Activated CD4-positive, alpha-beta T cell treated with anti-CD3 and anti-CD28 coated beads for 48 hours (primary cell): Measurements from ENCODE around the gene CNTNAP2.
"Not testable (repeated sequence)": the region's sequence is repeated elsewhere in the genome, so short reads cannot be mapped to it uniquely, and the experiment has no call there.

Source experiments
- DNase-seq: peaks from one replicate; pipeline ENCODE4 v3.0.0-alpha.2; 2020

CNTNAP2 gene

DNA sequence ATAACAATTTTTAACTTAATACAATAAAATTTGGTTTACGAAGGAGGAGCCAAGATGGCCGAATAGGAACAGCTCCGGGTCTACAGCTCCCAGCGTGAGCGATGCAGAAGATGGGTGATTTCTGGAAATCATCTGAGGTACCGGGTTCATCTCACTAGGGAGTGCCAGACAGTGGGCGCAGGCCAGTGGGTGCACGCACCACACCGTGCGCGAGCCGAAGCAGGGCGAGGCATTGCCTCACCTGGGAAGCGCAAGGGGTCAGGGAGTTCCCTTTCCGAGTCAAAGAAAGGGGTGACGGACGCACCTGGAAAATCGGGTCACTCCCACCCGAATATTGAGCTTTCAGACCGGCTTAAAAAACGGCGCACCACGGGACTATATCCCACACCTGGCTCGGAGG lies 789.1 kb downstream of the CNTNAP2 start:
- DNase-seq = not testable (repeated sequence)

DNA sequence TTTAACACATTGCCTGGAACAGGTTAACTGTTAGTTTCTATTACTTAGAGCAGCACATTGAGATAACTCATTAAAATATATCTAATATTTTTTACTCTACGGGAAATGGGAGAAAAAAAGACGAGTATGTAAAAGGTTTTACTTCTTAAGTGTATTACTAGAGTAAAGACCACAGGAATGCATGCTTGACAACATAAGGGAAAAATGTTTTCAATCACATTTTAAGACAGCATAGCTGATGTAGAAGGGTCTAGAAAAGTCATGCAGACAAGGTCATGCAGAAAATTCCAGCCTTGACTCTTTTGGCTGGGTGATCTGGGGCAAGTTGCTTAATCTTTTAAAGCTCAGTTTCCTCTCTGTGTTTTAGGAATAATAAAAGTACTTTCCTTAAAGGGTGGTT lies 806.2 kb downstream of the CNTNAP2 start:
- no peak for DNase-seq

GRCh38 chr7:146926841-146927240 lies 810.2 kb downstream of the CNTNAP2 start:
- no peak for DNase-seq

GRCh38 chr7:146937836-146938235 lies 821.2 kb downstream of the CNTNAP2 start:
- no peak for DNase-seq

GRCh38 chr7:146943483-146943882 lies 826.9 kb downstream of the CNTNAP2 start:
- DNase-seq = no peak

GRCh38 chr7:146948703-146949102 lies 832.1 kb downstream of the CNTNAP2 start:
- no peak for DNase-seq

DNA sequence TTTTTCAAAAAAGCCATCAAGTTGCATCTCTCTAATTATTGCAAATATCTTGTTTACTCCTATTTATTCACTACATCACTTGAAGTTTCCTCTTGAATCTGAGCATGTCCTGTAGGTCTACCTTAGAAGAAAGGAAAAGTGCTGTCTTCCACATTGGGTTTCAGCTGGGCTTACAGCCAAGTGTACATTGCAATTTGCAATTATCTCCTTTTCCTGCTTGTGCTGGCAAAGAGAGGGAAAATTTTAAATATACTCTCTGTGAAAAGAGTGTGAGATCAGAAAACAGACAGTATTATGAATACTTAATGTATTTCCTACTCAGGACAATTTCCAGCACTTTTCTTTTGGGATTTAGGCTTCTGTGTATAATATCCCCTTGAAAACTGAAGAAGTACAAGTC lies 839.7 kb downstream of the CNTNAP2 start:
- DNase-seq = no peak

GRCh38 chr7:146956853-146957252 lies 840.3 kb downstream of the CNTNAP2 start:
- no peak for DNase-seq

GRCh38 chr7:146960773-146961391 lies 844.3 kb downstream of the CNTNAP2 start:
- no peak for DNase-seq

DNA sequence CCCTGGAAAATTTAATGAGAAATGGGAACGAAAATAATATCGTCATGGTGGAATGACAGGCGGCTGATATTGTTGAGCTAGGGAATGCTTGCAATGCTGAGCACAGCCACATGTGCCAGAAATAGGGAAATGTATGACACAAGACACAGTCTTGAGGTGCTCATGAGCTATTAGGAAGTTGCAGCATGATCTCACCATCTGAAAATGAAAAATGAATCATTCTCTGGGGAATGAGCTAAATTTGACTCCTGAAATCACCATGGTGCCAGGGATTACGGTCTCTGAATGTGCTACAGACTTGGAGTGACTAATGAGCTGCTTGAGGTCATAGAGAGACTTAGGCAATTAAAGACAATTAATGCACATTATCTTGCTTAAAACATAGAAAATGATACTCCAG lies 845.0 kb downstream of the CNTNAP2 start:
- no peak for DNase-seq

GRCh38 chr7:146966274-146966673 lies 849.7 kb downstream of the CNTNAP2 start:
- DNase-seq = no peak

GRCh38 chr7:146982482-146982881 lies 865.9 kb downstream of the CNTNAP2 start:
- no peak for DNase-seq

DNA sequence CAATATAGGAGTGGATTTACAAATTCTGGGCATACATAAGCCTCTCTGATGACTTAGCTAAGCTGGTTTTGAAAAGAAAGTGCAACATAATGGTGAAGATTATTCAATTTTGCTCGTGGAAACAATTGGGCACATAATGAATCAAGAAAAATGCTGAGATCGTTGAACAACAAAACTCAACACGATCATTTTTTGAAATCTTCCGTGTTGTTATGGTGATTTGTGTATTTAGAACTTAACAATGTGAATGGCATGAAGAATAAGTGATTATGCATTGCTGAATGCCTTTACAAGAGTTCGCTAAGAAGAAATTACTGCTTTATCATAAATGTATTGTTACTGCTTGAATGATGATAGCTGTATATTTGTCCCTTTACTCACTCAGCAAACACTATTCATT lies 875.0 kb downstream of the CNTNAP2 start:
- DNase-seq = no peak

DNA sequence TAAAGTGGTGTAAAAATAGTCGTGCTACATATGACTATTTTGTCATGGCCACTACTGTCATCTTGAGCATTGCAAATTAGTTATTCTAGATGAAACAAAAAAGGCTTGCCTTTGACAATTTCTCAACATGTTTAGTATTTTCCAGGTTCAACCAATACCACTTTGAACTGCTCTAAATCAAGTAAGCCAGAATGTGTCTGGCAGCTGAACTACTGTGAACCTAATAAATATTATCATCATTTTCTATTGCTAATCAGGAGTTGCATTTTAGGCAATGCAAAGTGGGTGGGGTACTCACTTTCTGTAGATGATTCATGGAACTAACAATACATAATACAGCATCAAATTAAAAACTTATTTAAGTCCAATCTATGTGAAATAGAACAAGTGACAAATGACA lies 877.2 kb downstream of the CNTNAP2 start:
- no peak for DNase-seq

GRCh38 chr7:147008530-147008929 lies 891.9 kb downstream of the CNTNAP2 start:
- DNase-seq = no peak

DNA sequence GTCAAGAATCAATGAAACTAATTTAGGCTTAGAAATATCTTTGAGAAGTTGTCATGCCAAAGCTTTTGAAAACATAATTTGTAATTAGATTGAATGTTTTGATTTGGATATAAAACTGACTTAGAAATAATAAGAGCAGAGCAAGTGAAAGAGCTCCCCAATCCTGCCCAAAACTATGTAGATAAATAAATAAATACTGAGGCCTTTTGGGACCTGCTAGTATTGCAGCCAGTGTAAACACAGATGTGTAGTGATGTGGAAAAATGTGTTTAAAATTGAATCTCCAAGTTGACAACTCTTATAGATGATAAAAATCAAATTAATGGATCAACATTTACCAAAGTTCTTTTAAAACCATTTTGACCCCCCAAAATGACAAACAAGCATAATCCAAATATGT lies 896.1 kb downstream of the CNTNAP2 start:
- DNase-seq = no peak

DNA sequence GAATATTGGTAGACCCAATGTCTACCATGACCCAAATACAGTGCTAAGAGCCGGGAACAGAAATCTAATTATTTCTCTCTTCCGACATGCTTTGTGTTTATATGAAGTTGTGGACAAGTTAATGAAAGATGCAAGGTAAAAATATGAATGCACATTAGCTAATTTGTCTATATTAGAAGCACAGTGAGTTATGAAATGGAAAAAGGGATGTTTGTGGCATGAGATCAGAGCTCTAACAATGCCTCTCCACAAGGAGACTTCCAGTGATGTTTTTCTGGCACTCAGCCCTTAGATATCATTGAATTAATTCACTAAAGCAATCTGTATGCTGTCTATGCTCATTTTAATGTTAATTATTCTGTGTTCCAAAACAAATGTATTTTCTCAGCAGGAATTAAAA lies 897.2 kb downstream of the CNTNAP2 start:
- no peak for DNase-seq

GRCh38 chr7:147014286-147014955 lies 897.8 kb downstream of the CNTNAP2 start:
- DNase-seq = no peak

- DNase-seq = no peak
Observed at GRCh38 chr7:147015999-147016398, 899.4 kb downstream of the CNTNAP2 start.

DNA sequence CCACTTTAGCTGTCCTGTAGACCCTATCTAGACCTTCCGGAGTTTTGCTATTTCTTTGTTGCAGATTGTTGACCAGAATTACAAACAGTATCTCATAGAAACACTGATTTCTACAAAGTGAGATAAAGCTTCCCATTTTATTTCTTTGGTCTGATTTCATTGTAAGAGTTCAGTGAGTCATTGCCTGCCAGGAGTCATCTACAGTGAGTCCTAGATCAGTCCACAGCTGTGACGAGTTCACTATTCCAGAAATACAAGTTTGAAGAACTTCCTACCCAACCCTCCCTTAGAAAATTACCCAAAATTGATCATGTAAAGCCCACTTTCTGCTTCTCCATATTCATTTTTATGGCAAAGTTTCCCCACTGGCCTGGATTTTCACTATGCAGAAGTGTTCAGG lies 905.5 kb downstream of the CNTNAP2 start:
- DNase-seq = no peak

DNA sequence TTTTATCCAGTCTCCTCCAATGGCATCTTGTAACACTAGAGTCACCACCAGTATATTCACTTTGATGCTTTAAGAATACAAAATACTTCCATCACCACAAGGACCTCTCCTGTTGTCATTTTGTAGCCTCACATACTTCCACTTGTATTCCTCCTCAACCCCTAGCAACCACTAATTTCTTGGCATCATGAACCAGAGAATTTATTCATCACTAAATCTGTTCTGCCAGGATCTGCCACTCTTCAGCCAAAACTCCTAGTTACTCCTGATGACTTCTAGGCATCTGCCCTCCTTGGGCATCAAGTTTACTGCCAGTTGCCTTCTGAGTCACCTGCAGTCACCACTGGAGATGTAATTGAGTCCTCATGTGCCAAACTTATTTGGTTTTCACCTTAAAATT lies 906.8 kb downstream of the CNTNAP2 start:
- DNase-seq = no peak

DNA sequence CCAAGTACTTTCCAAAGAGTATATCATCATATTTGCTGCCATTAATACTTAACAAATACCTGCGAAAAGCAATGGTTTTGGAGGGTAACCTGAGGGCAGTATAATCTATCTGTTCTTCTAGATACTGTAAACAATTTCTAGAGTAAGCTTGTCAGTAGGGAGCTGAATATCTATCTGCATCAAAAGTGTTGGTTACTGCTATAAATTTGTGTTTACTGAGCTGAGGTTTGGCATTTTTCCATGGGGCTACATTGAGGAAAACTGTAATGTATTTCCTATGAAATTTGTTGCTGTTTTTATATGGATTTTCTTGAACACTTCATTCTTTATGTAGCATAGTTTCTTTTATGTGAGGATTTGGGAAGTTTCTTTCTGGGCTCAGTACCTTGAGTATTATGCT lies 913.4 kb downstream of the CNTNAP2 start:
- no peak for DNase-seq

DNA sequence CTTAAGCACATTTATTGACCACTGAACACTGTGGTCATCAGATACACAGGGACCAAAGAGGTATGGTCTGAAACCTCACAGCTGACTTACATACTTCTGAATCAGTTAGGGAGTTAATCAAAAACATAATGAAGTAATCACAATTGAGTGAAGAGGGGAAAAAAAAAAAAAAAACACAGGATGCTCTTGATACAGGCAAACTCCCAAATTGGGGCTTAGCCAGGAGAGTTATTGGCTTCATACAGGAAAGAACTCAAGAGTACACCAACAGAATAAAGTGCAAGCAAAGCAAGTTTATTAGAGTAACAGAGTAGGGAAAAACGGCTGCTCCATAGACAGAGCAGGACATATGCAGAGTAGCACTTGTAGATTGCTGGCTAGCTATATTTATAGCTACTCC lies 917.0 kb downstream of the CNTNAP2 start:
- no peak for DNase-seq

- DNase-seq = no peak
Observed at GRCh38 chr7:147041438-147041837, 924.8 kb downstream of the CNTNAP2 start.

DNA sequence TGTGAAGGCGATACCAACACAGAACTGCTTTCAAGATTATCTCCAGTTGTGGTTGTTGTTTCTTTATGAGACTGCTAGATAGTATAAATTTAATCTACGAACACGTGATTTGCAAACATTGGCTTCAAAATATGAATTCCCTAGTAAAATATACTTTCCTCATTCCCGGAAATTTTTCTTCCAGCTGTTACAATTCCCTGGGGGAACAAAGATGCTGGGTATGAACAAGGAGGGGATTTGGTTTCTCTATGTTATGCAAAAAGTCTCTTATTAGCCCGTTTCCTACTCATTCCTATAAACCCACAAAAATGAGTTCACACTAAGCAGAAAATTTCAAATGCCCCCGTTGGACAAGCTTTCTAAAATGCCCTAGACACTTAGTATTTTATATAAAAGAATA lies 928.3 kb downstream of the CNTNAP2 start:
- DNase-seq = no peak
